Activated effector memory CD4-positive, alpha-beta T cell treated with anti-CD3 and anti-CD28 coated beads, Interleukin-2, amount 50 U/mL, for 16 hours (primary cell): ENCODE measurements around the gene PHC2.
A peak's percentile ranks its signal among the peaks of the same experiment; 100 is the strongest.

Source experiments
- DNase-seq: peaks from one replicate; pipeline ENCODE4 v3.0.0-alpha.2; 2020

Gene PHC2

DNA sequence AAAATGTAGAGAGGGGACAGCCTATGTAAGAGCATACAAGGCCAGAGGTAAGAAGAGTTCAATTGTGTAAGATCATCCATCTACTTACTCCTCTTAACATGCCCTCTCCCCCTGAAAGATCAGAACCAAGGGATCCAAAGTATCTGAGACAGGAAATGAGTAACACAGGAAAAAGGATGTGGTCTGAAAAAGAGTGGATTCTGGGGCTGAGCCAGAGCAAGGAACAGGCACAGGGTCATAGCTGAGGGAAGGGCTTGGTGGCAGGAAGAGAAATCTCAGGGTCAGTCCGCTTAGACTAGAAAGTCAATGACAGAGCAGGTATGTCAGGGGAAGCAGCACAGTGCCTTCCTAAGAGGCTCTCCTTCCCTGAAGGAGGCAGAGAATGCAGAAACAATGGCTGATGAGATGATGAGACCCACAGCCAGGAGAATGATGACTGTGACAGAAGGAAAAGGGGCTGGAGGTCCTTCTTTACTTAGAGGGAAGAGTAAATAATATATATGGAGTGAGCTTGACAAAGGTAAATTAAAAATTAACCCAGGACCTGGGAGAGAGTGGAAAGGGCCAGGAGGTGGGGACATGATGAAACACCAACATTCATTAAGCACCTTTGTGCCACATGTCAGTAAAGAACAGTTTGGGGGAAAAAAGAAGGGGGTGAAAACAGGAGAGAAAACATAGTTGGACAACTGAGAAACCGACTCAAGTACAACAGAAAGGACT is 83.8 kb downstream of the PHC2 start:
- DNase-seq = no peak

- no peak for DNase-seq
Measured at GRCh38 chr1:33346533-33346926, 84.4 kb downstream of the PHC2 start.

DNA sequence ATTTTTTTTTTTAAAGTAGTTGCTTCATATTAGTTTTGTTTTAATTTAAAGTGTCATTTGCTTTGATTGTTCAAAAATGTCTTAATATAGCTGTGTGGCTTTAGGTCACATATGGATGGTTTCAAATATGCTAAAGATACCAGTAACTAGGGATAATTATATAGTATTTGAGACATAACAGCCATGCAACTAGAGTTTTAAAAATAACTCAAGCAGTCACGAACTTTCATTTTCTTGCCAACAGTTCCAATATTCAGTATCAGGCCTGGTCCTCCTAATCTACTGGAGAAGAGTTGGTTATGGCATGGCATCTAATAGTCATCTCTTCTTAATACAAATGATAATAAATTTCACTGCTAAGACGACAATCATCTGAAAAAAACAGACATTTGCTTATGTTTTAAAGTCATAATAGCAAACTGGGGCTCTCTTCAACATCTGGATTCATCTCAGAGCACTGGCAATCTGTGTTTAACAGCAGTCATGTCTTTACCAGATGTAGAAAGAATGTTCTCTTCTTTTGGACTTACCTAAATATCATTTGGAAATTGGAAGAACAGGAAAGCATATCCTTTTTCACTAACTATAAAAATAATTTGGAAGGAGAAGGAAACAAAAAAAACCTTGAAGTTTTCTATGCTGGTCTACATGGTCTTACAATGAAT is 85.9 kb downstream of the PHC2 start:
- DNase-seq = no peak

GRCh38 chr1:33343539-33343938 is 87.4 kb downstream of the PHC2 start:
- DNase-seq = no peak

DNA sequence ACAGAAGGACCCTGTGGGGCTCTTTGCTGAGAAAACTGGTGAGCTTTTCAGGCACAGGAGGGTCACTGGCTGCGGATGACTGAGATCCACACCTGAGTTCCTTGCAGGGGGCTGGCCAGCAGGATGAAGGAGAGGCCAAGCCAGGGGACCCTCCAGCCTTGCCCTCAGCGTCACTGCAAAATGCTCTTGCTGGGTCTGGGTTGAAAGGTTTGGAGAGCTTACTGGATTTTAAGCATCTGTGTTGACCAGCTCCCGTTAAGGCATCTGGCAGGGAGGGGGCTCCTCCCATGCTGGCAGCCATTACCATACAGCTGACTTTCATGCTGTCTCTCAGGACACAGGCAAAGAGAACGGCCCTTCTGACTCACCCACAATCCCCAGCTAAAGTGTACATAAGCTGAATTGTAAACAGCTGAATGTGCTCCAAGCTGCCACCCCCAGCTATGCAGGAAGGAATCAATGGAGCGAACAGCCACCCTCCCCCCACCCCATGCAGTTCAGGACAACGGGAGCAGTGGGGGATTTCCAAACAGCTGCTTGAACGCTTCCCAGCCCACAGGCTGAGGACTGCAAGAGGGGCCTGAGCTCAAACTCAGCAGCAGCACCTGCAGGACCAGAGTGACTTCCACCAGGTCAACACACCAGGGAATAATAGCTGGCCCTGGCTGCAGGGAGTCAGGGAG is 88.7 kb downstream of the PHC2 start:
- no peak for DNase-seq

DNA sequence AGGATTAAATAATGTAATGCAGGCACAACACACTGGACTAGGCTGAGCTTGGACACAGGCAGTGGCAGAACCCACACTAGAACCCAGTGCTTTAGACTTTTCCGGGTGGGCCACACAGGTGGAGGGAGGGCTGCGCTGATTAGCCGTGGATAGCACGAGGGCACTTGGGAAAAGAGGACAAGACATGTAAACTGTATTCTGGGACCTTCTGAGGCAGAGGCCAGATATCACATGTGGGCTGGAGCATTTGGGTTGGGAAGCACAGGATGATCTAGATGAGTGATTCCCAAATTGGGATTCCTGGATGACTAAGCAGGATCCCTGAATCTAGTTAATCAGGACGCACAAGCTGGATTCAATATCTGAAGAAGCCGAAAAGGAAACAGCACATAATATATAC is 89.7 kb downstream of the PHC2 start:
- no peak for DNase-seq

- DNase-seq = no peak
Measured at GRCh38 chr1:33339413-33339812, 91.5 kb downstream of the PHC2 start.

DNA sequence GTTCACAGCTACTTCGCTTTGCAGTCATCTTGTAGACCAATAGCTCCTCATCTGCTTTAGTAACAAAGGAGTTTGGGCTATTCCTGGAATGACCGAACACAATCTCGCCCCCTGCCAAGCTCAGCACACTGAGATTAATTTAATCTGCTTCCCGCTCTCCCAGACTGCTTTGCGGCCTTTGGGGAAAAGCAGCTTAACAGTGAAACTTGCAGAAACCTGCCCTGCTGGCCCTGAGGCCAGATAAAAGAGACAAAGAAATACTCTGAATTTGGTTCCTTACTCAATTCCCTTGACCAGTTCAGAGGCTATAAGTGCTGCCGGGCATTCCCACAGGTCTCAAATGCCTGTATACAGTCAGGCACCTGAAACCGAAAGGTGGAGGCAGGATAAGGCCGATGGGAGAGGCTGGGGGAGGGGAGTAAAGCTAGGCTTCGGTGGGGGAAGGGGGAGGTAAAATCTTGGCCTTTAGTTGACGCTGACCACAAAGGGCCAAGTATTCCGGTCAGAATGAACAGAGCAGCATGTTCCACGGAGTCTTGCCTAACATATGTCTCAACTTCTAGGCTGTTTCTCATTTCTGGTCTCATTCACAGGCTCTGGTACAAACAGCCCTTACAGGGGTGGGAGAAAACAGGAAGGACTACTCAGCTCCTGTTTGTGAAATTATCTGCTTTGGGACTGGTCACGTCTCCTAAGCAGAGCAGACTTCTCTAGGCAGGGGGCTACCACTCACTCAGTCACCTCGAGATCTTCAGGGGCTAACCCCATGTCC is 92.3 kb downstream of the PHC2 start:
- no peak for DNase-seq

- DNase-seq = no peak
Measured at GRCh38 chr1:33338048-33338439, 92.9 kb downstream of the PHC2 start.

- no peak for DNase-seq
Measured at GRCh38 chr1:33337441-33337840, 93.5 kb downstream of the PHC2 start.

GRCh38 chr1:33336580-33336979 is 94.3 kb downstream of the PHC2 start:
- DNase-seq = no peak

DNA sequence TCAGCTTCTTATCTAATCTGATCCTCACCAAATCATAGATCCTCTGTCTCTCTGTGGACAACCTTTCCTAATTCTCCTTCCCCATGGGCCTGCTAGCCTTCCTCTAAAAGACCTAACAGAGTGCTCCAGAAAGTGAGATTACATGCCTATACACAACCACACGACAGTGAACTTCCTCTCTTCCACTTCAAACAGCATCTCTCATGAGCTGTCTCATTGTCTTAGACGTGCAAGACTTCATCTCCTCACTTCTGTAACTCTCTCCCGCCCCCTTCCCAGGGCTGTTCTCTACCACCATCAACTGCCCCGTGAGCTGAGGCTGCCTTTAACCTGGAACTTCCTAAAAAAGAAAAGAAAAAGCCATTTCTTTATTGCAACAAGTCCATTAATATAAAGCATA is 95.9 kb downstream of the PHC2 start:
- DNase-seq = no peak

DNA sequence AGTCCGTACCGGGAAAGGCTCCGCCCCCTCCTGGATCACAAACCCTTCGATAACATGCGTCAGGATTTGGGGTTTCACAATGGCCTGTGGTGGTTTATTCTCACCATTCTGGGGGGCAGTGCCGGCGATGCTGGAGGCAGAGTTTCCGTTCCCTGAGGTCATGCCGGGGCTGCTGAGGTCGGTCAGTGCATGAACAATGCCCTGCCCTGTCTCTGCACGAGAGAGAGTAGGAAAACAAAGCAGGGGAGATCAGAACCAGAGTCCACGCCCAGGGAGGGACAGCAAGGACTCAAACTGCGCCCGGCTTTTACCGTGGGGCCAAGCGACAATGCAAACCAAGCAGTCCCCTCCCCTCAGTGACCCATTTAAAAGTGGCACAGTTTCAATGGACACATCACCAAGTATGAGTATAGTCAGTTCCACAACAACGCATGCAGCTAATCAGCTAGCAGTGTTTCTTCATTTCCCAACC is 96.8 kb downstream of the PHC2 start:
- DNase-seq = peak; percentile 19

DNA sequence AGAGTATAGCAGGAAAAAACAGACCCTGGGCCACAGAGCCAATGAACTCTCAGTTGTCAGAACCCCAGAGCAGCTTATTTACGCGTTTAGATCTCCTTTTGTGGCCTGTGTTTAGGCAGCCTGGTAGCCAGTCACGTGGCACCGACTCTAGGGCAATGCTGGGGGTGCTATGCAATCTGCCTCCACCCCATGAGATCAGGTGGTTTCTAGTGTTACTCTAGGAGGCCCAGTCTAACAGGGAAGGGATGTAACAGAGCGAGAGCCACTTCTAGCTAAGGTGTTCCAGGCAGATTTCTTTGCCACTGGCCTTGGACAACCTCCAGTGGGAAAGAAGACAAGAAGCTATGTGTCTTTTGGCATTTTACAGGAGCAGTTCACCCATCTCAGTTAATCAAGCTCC is 98.0 kb downstream of the PHC2 start:
- DNase-seq = peak; percentile 53

DNA sequence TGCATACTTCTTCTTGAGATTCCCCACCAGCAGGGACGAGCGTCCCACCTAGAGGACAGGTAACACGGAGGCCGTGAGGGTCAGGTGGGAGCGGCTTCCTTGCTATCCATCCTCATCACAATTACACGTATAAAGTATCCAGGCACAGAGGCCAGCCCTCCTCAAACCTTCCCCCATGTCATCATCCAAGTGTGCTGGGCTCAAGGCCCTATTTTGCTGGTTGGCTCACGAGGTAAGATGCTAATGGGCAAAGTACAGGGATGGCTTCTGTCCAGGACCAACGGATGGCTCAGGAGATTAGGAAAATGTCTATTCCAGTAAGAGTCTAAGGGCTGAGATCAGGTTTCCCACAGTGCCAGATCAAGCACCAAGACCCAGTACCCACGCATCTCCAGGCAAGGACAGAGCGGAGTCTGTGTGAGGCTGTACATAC is 98.5 kb downstream of the PHC2 start:
- peak; percentile 17 for DNase-seq

GRCh38 chr1:33331444-33332356 is 99.2 kb downstream of the PHC2 start:
- DNase-seq = peak; percentile 48

DNA sequence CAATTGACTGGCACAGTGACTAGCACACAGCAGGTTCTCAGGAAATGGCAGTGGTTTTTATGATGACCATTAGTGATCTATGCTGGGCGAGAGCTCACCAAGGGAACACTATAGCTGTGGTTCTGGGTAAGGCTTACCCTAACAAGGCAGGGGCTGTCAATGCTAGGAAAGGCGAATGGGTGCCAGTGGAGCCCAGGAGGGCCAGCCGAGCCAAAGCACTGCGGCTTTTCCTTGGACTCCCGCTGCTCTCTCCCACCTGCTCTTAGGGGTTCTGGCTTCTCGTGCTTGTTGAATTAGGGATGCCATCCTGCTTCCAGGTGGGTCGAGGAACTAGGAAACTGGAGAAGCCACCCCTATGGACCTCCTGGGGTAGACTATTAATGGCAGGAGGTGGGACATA is 100.0 kb downstream of the PHC2 start:
- peak; percentile 44 for DNase-seq

- peak; percentile 21 for DNase-seq
Measured at GRCh38 chr1:33330361-33330890, 100.5 kb downstream of the PHC2 start.

DNA sequence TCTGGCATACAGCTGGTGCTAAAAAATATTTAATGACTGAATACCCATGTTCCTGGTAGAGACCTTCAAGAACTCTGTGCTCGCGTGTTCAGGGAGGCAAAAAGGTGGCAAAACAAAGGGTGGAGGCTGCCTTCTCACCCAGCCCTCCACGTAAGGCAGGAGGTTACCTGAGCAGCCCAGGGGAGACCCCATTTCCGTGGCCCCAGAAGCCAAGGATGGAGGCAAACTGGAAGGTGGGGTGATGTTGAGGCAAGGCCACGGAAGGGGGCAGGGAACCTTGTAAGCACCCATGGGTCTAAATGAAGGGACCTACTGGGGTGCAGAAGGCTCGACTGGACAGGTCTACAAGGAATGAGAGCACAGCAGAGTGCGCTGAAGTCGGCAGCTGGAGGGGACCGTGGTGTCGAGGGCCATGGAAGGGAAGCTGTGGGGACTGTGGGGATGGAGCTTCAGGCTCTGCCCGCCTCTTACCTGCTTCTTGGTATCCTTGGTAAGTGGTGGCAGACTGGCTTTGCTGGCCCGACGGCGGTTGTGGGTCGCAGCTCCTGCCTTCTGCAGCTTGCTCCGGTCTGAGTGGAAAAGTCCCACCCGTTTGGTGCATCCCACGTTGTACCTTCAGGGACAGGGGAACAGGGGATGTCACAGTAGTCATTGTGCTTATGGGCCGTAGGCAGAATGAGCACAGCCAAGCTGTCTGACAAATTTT is 101.1 kb downstream of the PHC2 start:
- peak; percentile 41 for DNase-seq

DNA sequence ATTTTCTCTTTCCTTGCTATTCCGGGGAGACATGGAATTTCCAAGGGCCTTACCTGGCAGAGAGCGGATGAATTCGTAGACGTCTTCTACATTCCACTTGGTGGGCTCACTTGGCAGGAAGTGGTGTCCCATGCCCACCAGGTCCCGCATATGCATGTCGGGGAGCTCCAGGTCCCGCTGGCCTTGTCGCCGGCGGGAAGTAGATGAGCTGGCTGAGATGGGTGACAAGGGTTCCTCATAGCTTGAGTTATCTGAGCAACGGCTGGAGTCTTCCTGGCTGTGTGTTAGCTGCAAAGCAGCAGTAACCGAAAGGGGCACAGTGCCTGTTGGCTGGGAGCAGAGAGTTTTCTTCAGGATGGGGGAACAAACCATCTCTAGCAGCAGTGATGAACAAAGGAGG is 102.1 kb downstream of the PHC2 start:
- DNase-seq = peak; percentile 48
